ENCODE data around the gene PGC.
A peak's percentile ranks its signal among the peaks of the same experiment; 100 is the strongest.

- TF ChIP-seq POLR2AphosphoS5 (IDR thresholded peaks at IDR 0.05; ENCODE audit: insufficient read depth, low read depth, low read length) (peak; percentile 68), CTCF (IDR thresholded peaks at IDR 0.05; ENCODE audit: extremely low read depth in 1 of 2, insufficient read depth in 1 of 2, low read depth in 1 of 2, low read length in 2 of 2) (peak; percentile 65 to 69), POLR2A (IDR thresholded peaks at IDR 0.05; ENCODE audit: low read depth, low read length) (peak; percentile 48)
These were observed 39.4 kb upstream of the PGC start for GRCh38 chr6:41786451-41787218.

All from endothelial cell of umbilical vein (primary cell).